CD4-positive, alpha-beta T cell treated with Interleukin-10 for 1 hour (primary cell): ENCODE measurements around the gene PTBP3.
"Not testable (repeated sequence)": the region's sequence is repeated elsewhere in the genome, so short reads cannot be mapped to it uniquely, and the experiment has no call there.

Source experiments
- DNase-seq: peaks from one replicate; pipeline ENCODE4 v3.0.0-alpha.2; 2020

PTBP3 gene

GRCh38 chr9:112194969-112195431, 138.4 kb downstream of the PTBP3 start:
- DNase-seq = no peak

DNA sequence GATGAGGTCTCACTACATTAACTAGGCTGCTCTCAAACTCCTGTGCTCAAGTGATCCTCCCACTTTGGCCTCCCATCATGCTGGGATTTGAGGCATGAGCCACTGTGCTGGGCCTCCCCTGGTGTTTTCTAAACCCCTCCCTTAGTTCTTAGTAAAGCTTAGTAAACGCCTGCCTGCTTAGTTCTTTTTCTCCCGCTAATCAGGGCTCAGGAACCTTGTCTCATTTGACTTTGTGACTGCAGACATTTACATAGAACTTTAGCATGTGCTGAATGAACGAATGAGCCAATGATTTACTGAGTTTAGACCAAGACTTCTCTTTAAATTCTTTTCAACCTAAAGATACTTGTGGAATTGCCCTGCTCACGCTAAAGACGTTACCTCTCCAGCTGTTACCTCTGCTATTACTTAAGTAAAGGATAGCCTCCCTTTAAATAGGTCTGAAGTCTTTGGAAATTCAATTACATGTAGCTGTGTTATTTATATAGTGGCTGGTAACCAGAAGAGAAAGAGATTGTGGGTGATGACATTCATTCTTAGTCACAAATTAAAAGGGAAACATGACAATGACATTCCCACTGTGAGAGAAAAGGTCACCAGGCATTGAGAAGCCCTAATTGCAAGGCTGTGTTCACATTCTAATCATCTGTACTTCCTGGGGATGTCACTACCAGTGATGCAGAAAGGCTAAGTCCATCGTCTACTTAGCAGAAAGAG, 139.7 kb downstream of the PTBP3 start:
- no peak for DNase-seq

DNA sequence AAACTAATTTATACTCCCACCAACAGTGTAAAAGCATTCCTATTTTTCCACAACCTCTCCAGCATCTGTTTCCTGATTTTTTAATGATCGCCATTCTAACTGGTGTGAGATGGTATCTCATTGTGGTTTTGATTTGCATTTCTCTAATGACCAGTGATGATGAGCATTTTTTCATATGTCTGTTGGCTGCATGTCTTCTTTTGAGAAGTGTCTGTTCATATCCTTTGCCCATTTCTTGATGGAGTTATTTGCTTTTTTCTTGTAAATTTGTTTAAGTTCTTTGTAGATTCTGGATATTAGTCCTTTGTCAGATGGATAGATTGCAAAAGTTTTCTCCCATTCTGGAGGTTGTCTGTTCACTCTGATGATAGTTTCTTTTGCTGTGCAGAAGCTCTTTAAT, 143.1 kb downstream of the PTBP3 start:
- not testable (repeated sequence) for DNase-seq

DNA sequence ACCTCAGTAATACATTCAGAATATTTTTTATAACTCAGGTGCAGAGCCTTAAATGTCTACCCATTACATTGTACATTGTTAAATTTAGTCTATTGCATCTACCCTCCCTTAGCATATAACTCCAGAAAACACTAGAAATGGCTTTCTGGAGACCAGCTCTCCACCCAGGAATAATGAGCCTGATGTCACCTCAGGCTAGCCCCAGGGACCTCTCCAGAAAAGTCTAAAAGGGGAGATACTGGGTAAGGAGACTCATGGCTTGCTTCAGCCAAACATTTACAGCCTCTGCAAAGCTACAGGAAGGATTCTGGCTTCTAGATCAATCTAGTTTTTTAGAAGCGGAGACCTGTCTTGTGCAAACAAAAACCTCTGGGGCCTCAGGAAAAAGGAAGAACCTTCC, 144.5 kb downstream of the PTBP3 start:
- DNase-seq = no peak

- no peak for DNase-seq
Observed at GRCh38 chr9:112187404-112187803, 146.0 kb downstream of the PTBP3 start.

DNA sequence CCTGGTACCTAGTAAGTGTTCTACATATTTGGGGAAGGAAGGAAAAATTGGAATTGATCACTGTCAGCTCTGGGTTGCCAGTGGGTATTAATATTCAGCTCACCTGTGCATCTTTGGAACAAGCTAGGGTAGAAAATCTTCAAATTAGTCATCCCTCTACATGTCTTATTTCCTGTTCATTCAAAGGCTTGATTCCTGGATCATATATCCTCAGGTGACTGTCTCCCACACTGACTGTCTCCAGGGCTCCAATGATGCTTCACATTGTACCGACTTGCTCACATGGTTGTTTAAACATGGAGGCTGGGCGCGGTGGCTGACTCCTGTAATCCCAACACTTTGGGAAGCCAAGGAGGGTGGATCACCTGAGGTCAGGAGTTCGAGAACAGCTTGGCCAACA, 146.7 kb downstream of the PTBP3 start:
- no peak for DNase-seq

GRCh38 chr9:112184946-112185345, 148.5 kb downstream of the PTBP3 start:
- no peak for DNase-seq

- DNase-seq = no peak
Observed at GRCh38 chr9:112184221-112184620, 149.2 kb downstream of the PTBP3 start.

DNA sequence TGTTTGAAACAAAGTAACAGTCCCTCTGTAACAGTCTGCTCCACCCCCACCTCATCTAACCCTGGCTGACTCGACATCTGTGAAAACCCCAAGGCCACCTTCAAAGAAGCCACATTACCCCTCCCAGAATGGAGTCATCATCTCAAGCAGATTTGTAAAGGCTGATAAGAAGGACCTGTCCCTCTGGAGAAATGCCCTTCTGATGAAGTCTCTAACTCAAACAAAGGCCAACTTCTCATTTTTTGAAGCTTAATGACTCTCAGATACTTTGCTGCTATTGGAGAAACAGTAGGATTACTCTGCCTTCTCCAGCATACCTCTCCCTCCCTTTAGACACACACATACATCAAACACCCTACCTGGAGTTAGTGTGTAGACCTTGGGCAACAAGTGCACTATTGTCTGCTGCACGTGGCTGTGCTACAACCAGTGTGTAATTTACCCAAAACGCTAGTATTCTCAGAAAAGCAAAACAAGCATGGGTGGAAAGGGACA, 153.0 kb downstream of the PTBP3 start:
- peak; percentile 70 for DNase-seq

GRCh38 chr9:112179816-112180215, 153.6 kb downstream of the PTBP3 start:
- no peak for DNase-seq

DNA sequence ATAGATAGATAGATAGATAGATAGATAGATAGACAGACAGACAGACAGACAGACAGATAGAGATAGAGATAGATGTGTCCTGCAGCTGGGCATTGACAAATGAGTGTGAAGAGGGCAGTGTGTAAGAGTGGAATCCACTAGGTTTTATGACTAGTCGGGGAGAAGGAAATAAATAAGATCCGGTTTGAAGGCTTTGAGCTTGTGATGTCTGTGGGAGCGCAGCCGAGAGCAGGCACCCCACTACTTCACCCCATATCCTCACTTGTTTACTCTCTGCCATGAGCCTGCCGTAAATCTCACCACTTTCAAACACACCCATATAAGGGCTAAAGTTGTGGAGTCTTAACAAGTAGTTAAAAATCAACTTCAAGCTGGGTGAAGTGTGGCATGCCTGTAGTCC, 156.9 kb downstream of the PTBP3 start:
- DNase-seq = peak; percentile 57

DNA sequence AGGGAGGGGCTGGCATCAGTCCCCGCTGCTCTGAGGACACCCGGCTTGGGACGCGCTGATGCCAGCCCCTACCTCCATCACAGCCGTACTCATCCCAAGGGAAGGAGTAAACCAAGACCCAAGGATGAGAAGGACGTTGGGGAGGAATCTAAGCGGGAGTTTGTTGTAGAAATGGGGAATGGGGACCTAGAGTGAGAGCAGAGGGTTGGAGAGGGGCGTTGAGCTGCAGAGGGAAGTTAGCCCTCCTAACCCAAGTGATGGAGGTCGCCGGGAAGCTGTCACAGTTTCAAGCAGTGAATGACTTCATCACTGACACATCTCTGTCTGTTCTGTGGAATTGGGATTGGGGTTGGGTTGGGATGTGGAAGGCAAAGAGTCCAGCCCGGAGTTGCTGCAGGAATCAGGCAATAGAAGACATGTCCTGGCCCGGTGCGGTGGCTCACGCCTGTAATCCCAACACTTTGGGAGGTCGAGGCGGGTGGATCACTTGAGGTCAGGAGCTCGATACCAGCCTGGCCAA, 157.6 kb downstream of the PTBP3 start:
- no peak for DNase-seq

GRCh38 chr9:112174965-112175795, 158.2 kb downstream of the PTBP3 start, which contains the start of gene SUSD1:
TSS of gene SUSD1 (minus strand) at chr9:112175297. CDS start at chr9:112175235, 62 bp downstream.
- DNase-seq = peak; percentile 49

DNA sequence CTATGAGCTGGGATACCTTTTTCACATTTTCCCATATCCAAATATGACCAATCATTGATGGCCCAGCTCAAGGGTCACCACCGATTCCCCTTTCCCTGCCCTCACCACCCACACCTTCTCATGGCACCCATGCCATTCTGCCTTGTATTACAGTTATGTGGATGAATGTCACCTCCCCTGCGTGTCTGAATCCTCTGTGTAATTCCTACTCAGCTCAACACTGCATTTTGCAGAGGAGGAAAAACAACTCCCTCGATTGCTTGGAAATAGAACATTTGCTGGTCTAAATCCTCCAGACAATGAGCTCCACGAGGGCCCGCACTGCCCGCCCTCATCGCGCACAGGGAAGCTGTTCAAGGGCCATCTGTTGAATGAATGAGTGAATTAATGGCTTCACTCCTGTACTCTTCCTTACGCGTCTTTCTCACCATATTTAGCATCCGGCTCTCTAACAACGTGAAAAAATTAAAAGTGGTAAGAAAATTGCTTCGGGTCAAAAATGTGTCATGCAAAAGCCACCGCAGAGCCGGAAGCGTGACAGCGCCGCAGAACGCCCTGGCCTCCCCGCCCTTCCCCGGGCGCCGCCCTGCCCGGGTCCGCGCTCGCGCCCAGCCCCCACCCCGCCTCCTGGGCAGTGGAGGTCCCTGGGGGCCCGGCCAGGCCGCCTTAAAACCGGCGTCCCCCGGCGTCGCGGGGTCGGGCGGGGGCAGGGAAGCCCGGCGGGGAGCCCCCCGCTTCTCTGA, 159.0 kb downstream of the PTBP3 start:
- peak; percentile 82 for DNase-seq

DNA sequence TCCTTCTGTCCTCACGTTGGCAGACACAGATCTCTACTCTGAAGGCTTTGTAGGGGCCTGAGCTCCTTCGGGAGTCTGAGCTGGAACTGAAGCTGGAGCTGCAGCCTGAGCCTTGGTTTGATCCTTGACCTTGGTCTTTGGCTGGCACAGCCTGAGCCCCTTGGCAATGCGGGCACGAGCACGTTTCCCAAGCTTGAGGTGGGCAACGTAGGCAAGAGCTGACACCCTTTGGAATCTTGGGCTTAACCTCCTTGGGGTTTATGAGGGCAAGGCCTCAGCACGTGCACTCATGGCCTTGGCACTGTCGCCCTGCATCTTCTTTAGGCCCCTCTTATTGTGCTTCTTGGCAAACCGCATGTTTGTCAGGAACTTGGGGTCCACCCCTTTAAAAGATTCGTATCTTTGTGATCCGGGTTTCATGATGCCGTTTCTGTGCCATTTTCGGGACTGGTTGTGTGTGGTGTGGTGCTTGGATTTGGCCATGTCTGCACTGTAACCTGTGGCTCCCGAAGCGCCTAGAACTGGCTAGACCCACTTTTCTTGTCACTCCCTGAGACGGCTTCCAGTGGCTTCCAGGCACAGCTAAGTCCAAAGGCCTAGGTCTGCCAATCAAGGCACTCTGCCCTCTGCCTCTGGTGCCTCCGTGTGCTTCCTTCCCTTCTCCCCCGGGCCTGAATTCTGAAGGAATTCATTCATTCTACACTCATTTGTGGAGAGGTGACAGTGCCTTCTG, 159.8 kb downstream of the PTBP3 start:
- DNase-seq = no peak

GRCh38 chr9:112170968-112171367, 162.5 kb downstream of the PTBP3 start:
- DNase-seq = no peak

- DNase-seq = no peak
Observed at GRCh38 chr9:112170235-112170634, 163.2 kb downstream of the PTBP3 start.

DNA sequence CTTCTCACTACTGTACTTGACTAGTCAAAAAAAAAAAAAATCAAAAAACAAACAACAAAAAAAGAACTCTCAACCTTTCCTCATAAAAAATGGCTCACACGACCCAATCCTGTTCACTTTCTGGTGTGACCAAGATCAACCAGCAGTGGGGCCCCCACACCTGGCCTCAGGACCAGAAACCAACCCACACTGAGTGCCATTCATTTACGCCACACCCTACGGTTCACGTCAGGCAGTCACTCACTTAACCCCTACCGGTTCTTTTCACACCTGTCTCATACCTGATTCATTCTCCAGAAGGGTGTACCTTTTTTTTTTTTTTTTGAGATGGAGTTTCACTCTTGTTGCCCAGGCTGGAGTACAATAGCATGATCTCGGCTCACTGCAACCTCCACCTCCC, 164.1 kb downstream of the PTBP3 start:
- no peak for DNase-seq

- DNase-seq = peak; percentile 25
Observed at GRCh38 chr9:112168197-112168596, 165.2 kb downstream of the PTBP3 start.
